K562 (cell line): ENCODE measurements around the gene FAM110D. TPM values are rescaled to one million over a fixed set of nuclear protein-coding genes. Genes with fewer than 3 reads are reported as not detected.

Source experiments
- CHD1 ChIP-seq: fragments of 200-600 bp; sonication (generic); IDR thresholded peaks from one replicate; pipeline ENCODE4 v1.6.1; 2012; ENCODE audit warnings: mild to moderate bottlenecking, moderate library complexity, low read length, inconsistent platforms
- ERF ChIP-seq: fragments of 450-650 bp; formaldehyde crosslinking; IDR thresholded peaks from 2 replicates; pipeline ENCODE4 v1.4.0; 2020; ENCODE audit warnings: mild to moderate bottlenecking, mixed read lengths
- ETV1 ChIP-seq: fragments of 450-650 bp; conservative IDR thresholded peaks from 2 replicates; pipeline ENCODE4 v1.6.1; 2016; ENCODE audit warnings: missing genetic modification characterization, control low read depth, low read depth, missing compliant biosample characterization
- GTF2E2 ChIP-seq: fragments of 200-800 bp; sonication (Bioruptor generic); IDR thresholded peaks from 2 replicates; pipeline ENCODE4 v1.6.1; 2016; ENCODE audit warnings: missing genetic modification characterization, missing compliant biosample characterization
- HDAC1 ChIP-seq, 2 experiments: fragments of 450-650 bp; IDR thresholded peaks; 2 replicates each; pipeline ENCODE4 v1.6.1; 2016 to 2017; ENCODE audit warnings: inconsistent platforms in 1 of 2, mild to moderate bottlenecking in 1 of 2, moderate library complexity in 1 of 2
- IRF2 ChIP-seq: sonication (generic); formaldehyde crosslinking; IDR thresholded peaks from 2 replicates; pipeline ENCODE4 v1.8.1; 2022; ENCODE audit warnings: mild to moderate bottlenecking, missing genetic modification reagents
- KDM2B ChIP-seq: fragments of 250-450 bp; sonication (Bioruptor Pico); IDR thresholded peaks from 2 replicates; pipeline ENCODE4 v1.8.0; 2021; ENCODE audit warnings: mild to moderate bottlenecking, moderate library complexity
- LEF1 ChIP-seq: fragments of 450-650 bp; IDR thresholded peaks from 2 replicates; pipeline ENCODE4 v1.6.1; 2016; ENCODE audit warnings: mild to moderate bottlenecking
- NONO ChIP-seq, 2 experiments: fragments of 200-400 bp in 1 of 2; fragments of 450-650 bp in 1 of 2; formaldehyde crosslinking in 1 of 2; IDR thresholded peaks; 2 replicates each; pipeline ENCODE4 v1.6.1; 2017; ENCODE audit warnings: low read depth in 2 of 2, mild to moderate bottlenecking in 2 of 2, moderate library complexity in 2 of 2, low read length in 1 of 2
- RBM14 ChIP-seq: fragments of 200-400 bp; formaldehyde crosslinking; IDR thresholded peaks from 2 replicates; pipeline ENCODE4 v1.6.1; 2018; ENCODE audit warnings: low read depth, mild to moderate bottlenecking, low read length, moderate library complexity, borderline replicate concordance; ENCODE audit not compliant: insufficient read depth
- TAF1 ChIP-seq: IDR thresholded peaks from 2 replicates; pipeline ENCODE4 v1.6.1; 2011; ENCODE audit warnings: mild to moderate bottlenecking, low read length, moderate library complexity; ENCODE audit not compliant: insufficient read depth, control insufficient read depth, severe bottlenecking; ENCODE audit errors: extremely low read depth
- XRCC5 ChIP-seq: fragments of 200-400 bp; formaldehyde crosslinking; IDR thresholded peaks from 2 replicates; pipeline ENCODE4 v1.6.1; 2017; ENCODE audit warnings: low read depth, mild to moderate bottlenecking, low read length
- ZNF143 ChIP-seq: sonication (generic); formaldehyde crosslinking; IDR thresholded peaks from 2 replicates; pipeline ENCODE4 v1.9.0; 2022; ENCODE audit warnings: mild to moderate bottlenecking, missing genetic modification reagents
- ZNF644 ChIP-seq: fragments of 200-800 bp; sonication (Bioruptor generic); IDR thresholded peaks from 2 replicates; pipeline ENCODE4 v1.6.1; 2016; ENCODE audit warnings: low read depth, missing genetic modification characterization, missing compliant biosample characterization
- polyA plus RNA-seq, 8 experiments: library from polyadenylated mRNA; depleted of rRNA in 4 of 8; stranded (reverse) in 5 of 8; unstranded in 3 of 8; fragments of >200 nt; fragmentation: Nextera tagmentation in 2 of 8; fragmentation: Illumina TruSeq in 1 of 8; extraction: Ambion mirVana in 2 of 8; extraction: Trizol in 1 of 8; gene quantifications; 2 replicates each; pipeline versions ENCODE4 v1.2.1 to v1.2.3, GENCODE V29; 2011 to 2014; ENCODE audit warnings: inconsistent platforms in 1 of 8, missing spikeins in 1 of 8
- total RNA-seq, 7 experiments: library from RNA; depleted of rRNA in 6 of 7; stranded (reverse); fragments of >200 nt in 6 of 7; fragmentation: Illumina TruSeq in 2 of 7; extraction: Trizol in 2 of 7; gene quantifications; 2 replicates each; pipeline versions ENCODE4 v1.2.1 to v1.2.3, GENCODE V29; 2011 to 2021; ENCODE audit warnings: low replicate concordance in 1 of 7
- TF ChIP-seq, protein P1 (sequence below): fragments of 450-650 bp; formaldehyde crosslinking; IDR thresholded peaks from 2 replicates; pipeline ENCODE4 v1.4.0; 2020; ENCODE audit warnings: mild to moderate bottlenecking, moderate library complexity
- TF ChIP-seq, protein P2 (sequence below): sonication (generic); formaldehyde crosslinking; IDR thresholded peaks from 2 replicates; pipeline ENCODE4 v1.8.0; 2023; ENCODE audit warnings: mild to moderate bottlenecking, missing genetic modification reagents
- TF ChIP-seq, protein P3 (sequence below), 2 experiments: IDR thresholded peaks; 2 replicates each; pipeline ENCODE4 v1.6.1; 2011; ENCODE audit warnings: borderline replicate concordance in 1 of 2, control low read depth in 1 of 2, low read depth in 1 of 2, low read length in 1 of 2, mild to moderate bottlenecking in 1 of 2, mixed read lengths in 1 of 2, moderate library complexity in 1 of 2; ENCODE audit not compliant: insufficient read depth in 1 of 2, insufficient read length in 1 of 2, poor library complexity in 1 of 2, severe bottlenecking in 1 of 2; ENCODE audit errors: extremely low read depth in 1 of 2
- TF ChIP-seq, protein P4 (sequence below): sonication (generic); formaldehyde crosslinking; IDR thresholded peaks from 2 replicates; pipeline ENCODE4 v1.8.1; 2023; ENCODE audit warnings: mild to moderate bottlenecking, missing genetic modification reagents, moderate library complexity

Gene FAM110D
- total and polyA plus RNA-seq, 9 of the 15 experiments (the other 6 are each of a cell fraction or from before 2014, with no cell fraction given): 0.04 to 1.1 (median 0.33) TPM

DNA sequence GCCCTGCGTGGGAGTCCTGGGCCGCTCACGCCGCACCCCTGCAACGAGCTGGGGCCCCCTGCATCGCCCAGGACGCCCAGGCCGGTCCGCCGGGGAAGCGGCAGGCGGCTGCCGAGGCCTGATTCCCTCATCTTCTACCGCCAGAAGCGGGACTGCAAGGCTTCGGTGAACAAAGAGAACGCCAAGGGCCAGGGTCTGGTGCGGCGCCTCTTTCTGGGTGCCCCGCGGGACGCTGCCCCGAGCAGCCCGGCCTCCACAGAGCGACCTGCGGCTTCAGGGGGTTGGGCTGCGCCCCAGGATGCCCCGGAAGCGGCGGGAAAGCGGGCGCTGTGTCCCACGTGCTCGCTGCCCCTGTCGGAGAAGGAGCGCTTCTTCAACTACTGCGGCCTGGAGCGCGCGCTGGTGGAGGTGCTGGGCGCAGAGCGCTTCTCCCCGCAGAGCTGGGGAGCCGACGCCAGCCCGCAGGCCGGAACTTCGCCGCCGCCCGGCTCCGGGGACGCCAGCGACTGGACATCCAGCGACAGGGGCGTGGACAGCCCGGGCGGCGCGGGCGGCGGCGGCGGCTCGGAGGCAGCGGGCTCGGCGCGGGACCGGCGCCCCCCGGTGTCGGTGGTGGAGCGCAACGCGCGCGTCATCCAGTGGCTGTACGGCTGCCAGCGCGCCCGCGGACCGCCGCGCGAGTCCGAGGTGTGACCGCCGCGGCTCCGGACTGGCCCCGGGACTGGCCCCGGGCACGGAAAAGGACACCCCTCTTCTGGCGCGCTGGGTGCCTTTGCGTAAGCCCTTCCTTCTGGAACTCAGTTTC is 2.7 kb downstream of the FAM110D start (continued):
- TF ChIP-seq XRCC5: no peak; the same call in 1 of the 2 replicates
- TF ChIP-seq HDAC1 (IDR thresholded peaks at IDR 0.05): 0 out of 4 replicates have a peak, but pooled peaks of 1 of the 2 experiments have one; percentile 55
- TF ChIP-seq ETV1: peak; percentile 78
- TF ChIP-seq CHD1: no peak
- TF ChIP-seq ERF (CRISPR knock-in tag): peak; percentile 91
- peak; percentile 96 for TF ChIP-seq KDM2B
- TF ChIP-seq, protein P1, sequence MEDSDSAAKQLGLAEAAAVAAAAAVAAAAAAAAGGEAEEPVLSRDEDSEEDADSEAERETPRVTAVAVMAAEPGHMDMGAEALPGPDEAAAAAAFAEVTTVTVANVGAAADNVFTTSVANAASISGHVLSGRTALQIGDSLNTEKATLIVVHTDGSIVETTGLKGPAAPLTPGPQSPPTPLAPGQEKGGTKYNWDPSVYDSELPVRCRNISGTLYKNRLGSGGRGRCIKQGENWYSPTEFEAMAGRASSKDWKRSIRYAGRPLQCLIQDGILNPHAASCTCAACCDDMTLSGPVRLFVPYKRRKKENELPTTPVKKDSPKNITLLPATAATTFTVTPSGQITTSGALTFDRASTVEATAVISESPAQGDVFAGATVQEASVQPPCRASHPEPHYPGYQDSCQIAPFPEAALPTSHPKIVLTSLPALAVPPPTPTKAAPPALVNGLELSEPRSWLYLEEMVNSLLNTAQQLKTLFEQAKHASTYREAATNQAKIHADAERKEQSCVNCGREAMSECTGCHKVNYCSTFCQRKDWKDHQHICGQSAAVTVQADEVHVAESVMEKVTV: no peak
- TF ChIP-seq, protein P2, sequence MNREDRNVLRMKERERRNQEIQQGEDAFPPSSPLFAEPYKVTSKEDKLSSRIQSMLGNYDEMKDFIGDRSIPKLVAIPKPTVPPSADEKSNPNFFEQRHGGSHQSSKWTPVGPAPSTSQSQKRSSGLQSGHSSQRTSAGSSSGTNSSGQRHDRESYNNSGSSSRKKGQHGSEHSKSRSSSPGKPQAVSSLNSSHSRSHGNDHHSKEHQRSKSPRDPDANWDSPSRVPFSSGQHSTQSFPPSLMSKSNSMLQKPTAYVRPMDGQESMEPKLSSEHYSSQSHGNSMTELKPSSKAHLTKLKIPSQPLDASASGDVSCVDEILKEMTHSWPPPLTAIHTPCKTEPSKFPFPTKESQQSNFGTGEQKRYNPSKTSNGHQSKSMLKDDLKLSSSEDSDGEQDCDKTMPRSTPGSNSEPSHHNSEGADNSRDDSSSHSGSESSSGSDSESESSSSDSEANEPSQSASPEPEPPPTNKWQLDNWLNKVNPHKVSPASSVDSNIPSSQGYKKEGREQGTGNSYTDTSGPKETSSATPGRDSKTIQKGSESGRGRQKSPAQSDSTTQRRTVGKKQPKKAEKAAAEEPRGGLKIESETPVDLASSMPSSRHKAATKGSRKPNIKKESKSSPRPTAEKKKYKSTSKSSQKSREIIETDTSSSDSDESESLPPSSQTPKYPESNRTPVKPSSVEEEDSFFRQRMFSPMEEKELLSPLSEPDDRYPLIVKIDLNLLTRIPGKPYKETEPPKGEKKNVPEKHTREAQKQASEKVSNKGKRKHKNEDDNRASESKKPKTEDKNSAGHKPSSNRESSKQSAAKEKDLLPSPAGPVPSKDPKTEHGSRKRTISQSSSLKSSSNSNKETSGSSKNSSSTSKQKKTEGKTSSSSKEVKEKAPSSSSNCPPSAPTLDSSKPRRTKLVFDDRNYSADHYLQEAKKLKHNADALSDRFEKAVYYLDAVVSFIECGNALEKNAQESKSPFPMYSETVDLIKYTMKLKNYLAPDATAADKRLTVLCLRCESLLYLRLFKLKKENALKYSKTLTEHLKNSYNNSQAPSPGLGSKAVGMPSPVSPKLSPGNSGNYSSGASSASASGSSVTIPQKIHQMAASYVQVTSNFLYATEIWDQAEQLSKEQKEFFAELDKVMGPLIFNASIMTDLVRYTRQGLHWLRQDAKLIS (CRISPR knock-in tag): 0 out of 2 replicates have a peak, but pooled peaks have one; percentile 20
- TF ChIP-seq GTF2E2 (tag): peak; percentile 61; the same call in 1 of the 2 replicates
- no peak for TF ChIP-seq IRF2 (CRISPR knock-in tag)
- TF ChIP-seq RBM14: 0 out of 2 replicates have a peak, but pooled peaks have one; percentile 76
- TF ChIP-seq LEF1: no peak
- TF ChIP-seq ZNF644: peak; percentile 51; the same call in 1 of the 2 replicates
- TF ChIP-seq, protein P3, sequence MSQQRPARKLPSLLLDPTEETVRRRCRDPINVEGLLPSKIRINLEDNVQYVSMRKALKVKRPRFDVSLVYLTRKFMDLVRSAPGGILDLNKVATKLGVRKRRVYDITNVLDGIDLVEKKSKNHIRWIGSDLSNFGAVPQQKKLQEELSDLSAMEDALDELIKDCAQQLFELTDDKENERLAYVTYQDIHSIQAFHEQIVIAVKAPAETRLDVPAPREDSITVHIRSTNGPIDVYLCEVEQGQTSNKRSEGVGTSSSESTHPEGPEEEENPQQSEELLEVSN (IDR thresholded peaks at IDR 0.05; ENCODE audit: borderline replicate concordance in 1 of 2, extremely low read depth in 1 of 2, insufficient read depth in 1 of 2, insufficient read length in 1 of 2, low read depth in 1 of 2, low read length in 1 of 2, poor library complexity in 1 of 2, severe bottlenecking in 1 of 2): peak; percentile 96 to 98
- TF ChIP-seq ZNF143 (CRISPR knock-in tag): peak; percentile 57
- TF ChIP-seq, protein P4, sequence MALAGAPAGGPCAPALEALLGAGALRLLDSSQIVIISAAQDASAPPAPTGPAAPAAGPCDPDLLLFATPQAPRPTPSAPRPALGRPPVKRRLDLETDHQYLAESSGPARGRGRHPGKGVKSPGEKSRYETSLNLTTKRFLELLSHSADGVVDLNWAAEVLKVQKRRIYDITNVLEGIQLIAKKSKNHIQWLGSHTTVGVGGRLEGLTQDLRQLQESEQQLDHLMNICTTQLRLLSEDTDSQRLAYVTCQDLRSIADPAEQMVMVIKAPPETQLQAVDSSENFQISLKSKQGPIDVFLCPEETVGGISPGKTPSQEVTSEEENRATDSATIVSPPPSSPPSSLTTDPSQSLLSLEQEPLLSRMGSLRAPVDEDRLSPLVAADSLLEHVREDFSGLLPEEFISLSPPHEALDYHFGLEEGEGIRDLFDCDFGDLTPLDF (CRISPR knock-in tag): peak; percentile 96
- peak; percentile 64 for TF ChIP-seq TAF1
- TF ChIP-seq NONO (IDR thresholded peaks at IDR 0.05; ENCODE audit: low read depth in 2 of 2, low read length in 1 of 2): peak in 1 of 2 experiments; percentile 83; a peak in 3 of 4 replicates
